ENCODE data around the gene FZD8. TPM values are rescaled to one million over a fixed set of nuclear protein-coding genes. Genes with fewer than 3 reads are reported as not detected.

The FZD8 gene
- total RNA-seq, 1 experiment from 2014 or later, result 13.8 TPM

DNA sequence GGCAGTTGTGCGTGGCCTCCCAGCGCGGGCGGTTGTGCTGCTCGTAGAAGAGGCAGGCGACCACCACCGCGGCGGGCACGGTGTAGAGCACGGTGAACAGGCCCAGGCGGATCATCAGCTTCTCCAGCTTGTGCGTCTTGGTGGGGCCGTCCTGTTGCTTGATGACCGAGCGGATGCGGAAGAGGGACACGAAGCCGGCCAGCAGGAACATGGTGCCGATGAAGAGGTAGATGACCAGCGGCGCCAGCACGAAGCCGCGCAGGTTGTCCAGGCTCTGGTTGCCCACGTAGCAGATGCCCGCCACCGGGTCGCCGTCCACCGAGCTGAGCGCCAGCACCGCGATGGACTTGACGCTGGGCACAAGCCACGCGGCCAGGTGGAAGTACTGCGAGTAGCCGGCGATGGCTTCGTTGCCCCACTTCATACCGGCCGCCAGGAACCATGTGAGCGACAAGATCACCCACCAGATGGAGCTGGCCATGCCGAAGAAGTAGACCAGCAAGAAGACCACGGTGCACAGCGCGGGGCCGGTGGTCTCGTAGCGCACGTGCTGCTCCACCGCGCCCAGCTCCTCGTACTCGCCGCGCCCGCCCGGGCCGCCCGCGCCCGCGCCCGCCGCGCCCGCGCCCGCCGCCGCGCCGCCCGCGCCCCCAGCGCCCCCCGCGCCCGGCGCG lies 2.2 kb downstream of the FZD8 start:
- H2BK15ac ChIP-seq (ENCODE audit: low read depth, low read length), result no peak overlapping the region

More for the DNA sequence above, 2.2 kb downstream of the FZD8 start:
- H3K79me1 ChIP-seq (ENCODE audit: insufficient read depth, low read depth, low read length, poor library complexity, severe bottlenecking), result no peaks in the 10 kb centered on the region
- peak overlapping the region; percentile 17 for H3K14ac ChIP-seq (ENCODE audit: insufficient read depth, low read length)
- H4K8ac ChIP-seq (replicated peaks; ENCODE audit: insufficient read length, low read depth, low read length), result no peak overlapping the region
- H3K27ac ChIP-seq (ENCODE audit: insufficient read length, low read depth, low read length), result no peak overlapping the region
- no peak overlapping the region for H2BK20ac ChIP-seq (ENCODE audit: low read depth, low read length, poor library complexity, severe bottlenecking)
- H4K5ac ChIP-seq (ENCODE audit: insufficient read length, low read depth, low read length), result no peak overlapping the region
- Mint-ChIP-seq H3K4me3 (peak overlapping the region; percentile 78 to 79), H3K27me3 (ENCODE audit: low read depth) (peaks cover 20% of the 10 kb centered on the region), H3K27ac (no peak overlapping the region), H3K9me3 (no peaks in the 10 kb centered on the region), H3K36me3 (ENCODE audit: insufficient read depth in 1 of 3, low read depth in 3 of 3) (no peaks in the 10 kb centered on the region; a peak in 1 of 7 replicates), H3K4me1 (peaks cover 47 to 50% of the 10 kb centered on the region in 2 experiments)
- H3K27me3 ChIP-seq (ENCODE audit: insufficient read depth, low read length), result peaks cover 8% of the 10 kb centered on the region; the same call in 1 of the 2 replicates
- TF ChIP-seq, protein P1, sequence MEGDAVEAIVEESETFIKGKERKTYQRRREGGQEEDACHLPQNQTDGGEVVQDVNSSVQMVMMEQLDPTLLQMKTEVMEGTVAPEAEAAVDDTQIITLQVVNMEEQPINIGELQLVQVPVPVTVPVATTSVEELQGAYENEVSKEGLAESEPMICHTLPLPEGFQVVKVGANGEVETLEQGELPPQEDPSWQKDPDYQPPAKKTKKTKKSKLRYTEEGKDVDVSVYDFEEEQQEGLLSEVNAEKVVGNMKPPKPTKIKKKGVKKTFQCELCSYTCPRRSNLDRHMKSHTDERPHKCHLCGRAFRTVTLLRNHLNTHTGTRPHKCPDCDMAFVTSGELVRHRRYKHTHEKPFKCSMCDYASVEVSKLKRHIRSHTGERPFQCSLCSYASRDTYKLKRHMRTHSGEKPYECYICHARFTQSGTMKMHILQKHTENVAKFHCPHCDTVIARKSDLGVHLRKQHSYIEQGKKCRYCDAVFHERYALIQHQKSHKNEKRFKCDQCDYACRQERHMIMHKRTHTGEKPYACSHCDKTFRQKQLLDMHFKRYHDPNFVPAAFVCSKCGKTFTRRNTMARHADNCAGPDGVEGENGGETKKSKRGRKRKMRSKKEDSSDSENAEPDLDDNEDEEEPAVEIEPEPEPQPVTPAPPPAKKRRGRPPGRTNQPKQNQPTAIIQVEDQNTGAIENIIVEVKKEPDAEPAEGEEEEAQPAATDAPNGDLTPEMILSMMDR (conservative IDR thresholded peaks at IDR 0.05), result peak; percentile 20; the same call in 1 of the 3 replicates
- no peak overlapping the region for H4K91ac ChIP-seq (ENCODE audit: insufficient read length, low read depth, low read length)
- no peak overlapping the region for H3K9ac ChIP-seq (ENCODE audit: extremely low read depth, insufficient read length, low read length)
- no peaks in the 10 kb centered on the region for H4K20me1 ChIP-seq (ENCODE audit: control insufficient read depth, insufficient read depth, insufficient read length)
- H2AK5ac ChIP-seq (ENCODE audit: insufficient read length, low read length), result no peak overlapping the region
- H3K56ac ChIP-seq (ENCODE audit: insufficient read length, low read depth, low read length), result no peak overlapping the region
- peak overlapping the region; percentile 61 for H3K18ac ChIP-seq (ENCODE audit: insufficient read length, low read depth, low read length)
- no peaks in the 10 kb centered on the region for H3K79me2 ChIP-seq (ENCODE audit: insufficient read depth, low read length)
- H3T11ph ChIP-seq (ENCODE audit: low read length), result no peak overlapping the region
- no peak overlapping the region for H2AFZ ChIP-seq (ENCODE audit: low read length)
- no peak overlapping the region for H2BK12ac ChIP-seq (ENCODE audit: insufficient read length, low read depth, low read length)
- peak overlapping the region; percentile 48 for H3K4me2 ChIP-seq (ENCODE audit: insufficient read depth, insufficient read length, low read length)
- no peak overlapping the region for H3K4ac ChIP-seq (ENCODE audit: low read depth, low read length)
- H3K23ac ChIP-seq (ENCODE audit: insufficient read length, low read depth, low read length), result no peak overlapping the region
- H3K9me3 ChIP-seq (ENCODE audit: control insufficient read depth, low read depth, low read length), result no peaks in the 10 kb centered on the region
- peaks cover 17% of the 10 kb centered on the region for H3K23me2 ChIP-seq (ENCODE audit: insufficient read length, low read depth, low read length, poor library complexity, severe bottlenecking)
- WGBS (ENCODE audit: extremely low coverage, insufficient read length, low lambda C conversion rate), result no CpG with 5 or more reads among the region's 83 CpGs
- H3K4me1 ChIP-seq (ENCODE audit: insufficient read depth, low read length), result peaks cover 7% of the 10 kb centered on the region; the same call in 1 of the 2 replicates
- H2BK120ac ChIP-seq (ENCODE audit: low read depth, low read length, poor library complexity, severe bottlenecking), result no peak overlapping the region
- H2BK5ac ChIP-seq (ENCODE audit: insufficient read length, low read length), result no peak overlapping the region
- peak; percentile 74 for DNase-seq

Data from H9 (cell line).